ENCODE measurements around the gene AHCY. TPM values are rescaled to one million over a fixed set of nuclear protein-coding genes. Genes with fewer than 3 reads are reported as not detected.
"Not testable (repeated sequence)": the region's sequence is repeated elsewhere in the genome, so short reads cannot be mapped to it uniquely, and the experiment has no call there.

Gene AHCY
- total RNA-seq, 6 experiments from 2014 or later = 66.5 to 142 (median 111) TPM

DNA sequence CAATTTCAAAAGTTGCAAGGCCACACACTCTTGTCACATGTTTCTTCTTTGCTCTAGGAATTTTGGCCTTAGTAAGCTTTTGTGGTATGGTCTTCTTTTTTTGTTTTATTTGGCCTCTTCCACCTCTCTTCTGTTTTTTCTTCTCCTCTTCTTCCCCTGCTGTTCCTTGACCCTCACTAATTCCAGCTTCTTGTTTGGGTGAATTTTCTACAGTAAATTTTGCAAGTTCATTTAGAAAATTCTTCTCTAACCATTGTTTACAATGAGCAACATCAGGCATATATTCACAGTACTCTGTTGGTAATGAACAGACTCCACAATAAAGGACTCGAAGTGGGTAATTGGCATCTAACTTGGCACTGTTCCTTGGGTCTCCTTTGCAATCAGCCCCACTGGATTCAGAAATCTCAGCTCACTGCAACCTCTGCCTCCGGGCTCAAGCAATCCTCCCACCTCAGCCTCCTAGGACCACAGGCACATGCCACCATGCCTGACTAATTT lies 57.0 kb downstream of the AHCY start:
- DNase-seq (no peak), ATAC-seq (no peak)
- H3K27ac ChIP-seq = no peak overlapping the region
- intact Hi-C loops (cut with DNase I) = no loop called here
- H3K36me3 ChIP-seq = no peaks in the 10 kb centered on the region
- WGBS (ENCODE audit: insufficient coverage, low coverage, low lambda C conversion rate, missing lambda C conversion rate) = no CpG with 5 or more reads among the region's 2 CpGs
- no peaks in the 10 kb centered on the region for H3K27me3 ChIP-seq
- no peak for TF ChIP-seq POLR2A (IDR thresholded peaks at IDR 0.05)
- TF ChIP-seq, protein P1, sequence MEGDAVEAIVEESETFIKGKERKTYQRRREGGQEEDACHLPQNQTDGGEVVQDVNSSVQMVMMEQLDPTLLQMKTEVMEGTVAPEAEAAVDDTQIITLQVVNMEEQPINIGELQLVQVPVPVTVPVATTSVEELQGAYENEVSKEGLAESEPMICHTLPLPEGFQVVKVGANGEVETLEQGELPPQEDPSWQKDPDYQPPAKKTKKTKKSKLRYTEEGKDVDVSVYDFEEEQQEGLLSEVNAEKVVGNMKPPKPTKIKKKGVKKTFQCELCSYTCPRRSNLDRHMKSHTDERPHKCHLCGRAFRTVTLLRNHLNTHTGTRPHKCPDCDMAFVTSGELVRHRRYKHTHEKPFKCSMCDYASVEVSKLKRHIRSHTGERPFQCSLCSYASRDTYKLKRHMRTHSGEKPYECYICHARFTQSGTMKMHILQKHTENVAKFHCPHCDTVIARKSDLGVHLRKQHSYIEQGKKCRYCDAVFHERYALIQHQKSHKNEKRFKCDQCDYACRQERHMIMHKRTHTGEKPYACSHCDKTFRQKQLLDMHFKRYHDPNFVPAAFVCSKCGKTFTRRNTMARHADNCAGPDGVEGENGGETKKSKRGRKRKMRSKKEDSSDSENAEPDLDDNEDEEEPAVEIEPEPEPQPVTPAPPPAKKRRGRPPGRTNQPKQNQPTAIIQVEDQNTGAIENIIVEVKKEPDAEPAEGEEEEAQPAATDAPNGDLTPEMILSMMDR (IDR thresholded peaks at IDR 0.05) = no peak
- H3K4me3 ChIP-seq = no peak overlapping the region
- H3K4me1 ChIP-seq = no peaks in the 10 kb centered on the region
- no peaks in the 10 kb centered on the region for H3K9me3 ChIP-seq

DNA sequence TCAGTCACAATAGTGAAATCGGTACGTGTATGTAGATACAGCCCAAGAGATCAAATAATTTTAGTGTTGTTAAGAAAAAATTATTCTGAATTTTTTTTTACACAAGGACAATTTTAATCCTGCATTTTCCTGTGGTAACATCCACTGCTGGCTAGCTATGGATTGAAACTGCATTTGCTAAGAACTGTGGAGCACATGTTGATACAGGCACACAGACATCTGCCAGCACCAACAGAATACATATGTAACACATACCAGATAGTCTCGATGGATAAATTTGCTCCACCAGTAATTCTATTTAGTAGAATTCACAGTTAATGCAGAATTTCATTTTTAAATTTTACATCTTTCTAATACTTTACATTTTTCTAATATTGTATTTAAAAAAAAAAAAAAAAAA lies 59.8 kb downstream of the AHCY start:
- ATAC-seq (no peak), DNase-seq (no peak)
- H3K4me3 ChIP-seq = no peak overlapping the region
- no peaks in the 10 kb centered on the region for H3K27me3 ChIP-seq
- TF ChIP-seq, protein P1 (IDR thresholded peaks at IDR 0.05) = no peak
- TF ChIP-seq POLR2A (IDR thresholded peaks at IDR 0.05) = no peak
- H3K4me1 ChIP-seq = no peaks in the 10 kb centered on the region
- intact Hi-C loops (cut with DNase I) = no loop called here
- H3K9me3 ChIP-seq = no peaks in the 10 kb centered on the region
- WGBS (ENCODE audit: insufficient coverage, low coverage, low lambda C conversion rate, missing lambda C conversion rate) = 92% methylated on average over 3 of the region's 3 CpGs
- no peaks in the 10 kb centered on the region for H3K36me3 ChIP-seq
- no peak overlapping the region for H3K27ac ChIP-seq

DNA sequence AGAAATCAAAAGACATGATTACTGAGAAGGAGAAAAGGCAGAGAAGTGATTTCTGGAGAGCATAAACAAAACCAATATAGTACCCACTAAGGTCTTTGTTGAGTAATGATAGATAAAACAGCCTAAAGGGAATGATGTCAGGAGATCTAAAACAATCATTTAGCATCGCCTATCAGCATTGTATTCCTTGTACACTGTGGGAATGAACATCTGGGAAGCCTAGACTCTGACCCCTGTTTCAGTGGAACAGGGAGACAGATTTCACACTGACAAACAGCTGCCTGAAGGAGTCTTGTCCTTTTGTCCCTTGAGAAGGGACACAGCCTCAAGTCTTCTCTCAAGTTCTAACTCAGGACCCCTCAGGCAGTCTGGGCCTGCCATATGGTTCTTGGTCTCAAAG lies 60.3 kb downstream of the AHCY start:
- no peak overlapping the region for H3K27ac ChIP-seq
- no peak overlapping the region for H3K4me3 ChIP-seq
- ATAC-seq (no peak), DNase-seq (no peak)
- no peaks in the 10 kb centered on the region for H3K4me1 ChIP-seq
- no peaks in the 10 kb centered on the region for H3K27me3 ChIP-seq
- intact Hi-C loops (cut with DNase I) = no loop called here
- TF ChIP-seq, protein P1 (IDR thresholded peaks at IDR 0.05) = no peak
- no peak for TF ChIP-seq POLR2A (IDR thresholded peaks at IDR 0.05)
- no peaks in the 10 kb centered on the region for H3K36me3 ChIP-seq
- WGBS (ENCODE audit: insufficient coverage, low coverage, low lambda C conversion rate, missing lambda C conversion rate) = 88% methylated on average over 1 of the region's 1 CpG
- H3K9me3 ChIP-seq = no peaks in the 10 kb centered on the region

DNA sequence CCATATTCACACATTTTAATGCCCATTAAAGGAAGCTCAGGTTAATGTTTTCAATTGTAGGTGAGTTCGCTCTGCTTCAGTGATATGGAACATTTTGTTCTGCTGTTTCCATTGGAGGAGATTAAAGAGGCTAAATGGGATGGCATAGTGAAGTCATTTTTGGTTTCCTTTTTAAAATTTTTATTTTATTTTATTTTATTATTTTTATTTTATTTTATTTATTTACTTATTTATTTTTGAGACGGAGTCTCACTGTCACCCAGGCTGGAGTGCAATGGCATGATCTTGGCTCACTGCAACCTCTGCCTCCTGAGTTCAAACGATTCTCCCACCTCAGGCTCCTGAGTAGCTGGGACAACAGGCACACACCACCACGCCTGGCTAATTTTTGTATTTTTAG lies 61.1 kb downstream of the AHCY start:
- H3K27ac ChIP-seq; H3K4me1 ChIP-seq; intact Hi-C loops (cut with DNase I); H3K27me3 ChIP-seq; DNase-seq; ATAC-seq; H3K36me3 ChIP-seq; H3K9me3 ChIP-seq; H3K4me3 ChIP-seq: not testable (repeated sequence)
- whole genome bisulfite sequencing (ENCODE audit: insufficient coverage, low coverage, low lambda C conversion rate, missing lambda C conversion rate) = 79% methylated on average over 4 of the region's 4 CpGs

DNA sequence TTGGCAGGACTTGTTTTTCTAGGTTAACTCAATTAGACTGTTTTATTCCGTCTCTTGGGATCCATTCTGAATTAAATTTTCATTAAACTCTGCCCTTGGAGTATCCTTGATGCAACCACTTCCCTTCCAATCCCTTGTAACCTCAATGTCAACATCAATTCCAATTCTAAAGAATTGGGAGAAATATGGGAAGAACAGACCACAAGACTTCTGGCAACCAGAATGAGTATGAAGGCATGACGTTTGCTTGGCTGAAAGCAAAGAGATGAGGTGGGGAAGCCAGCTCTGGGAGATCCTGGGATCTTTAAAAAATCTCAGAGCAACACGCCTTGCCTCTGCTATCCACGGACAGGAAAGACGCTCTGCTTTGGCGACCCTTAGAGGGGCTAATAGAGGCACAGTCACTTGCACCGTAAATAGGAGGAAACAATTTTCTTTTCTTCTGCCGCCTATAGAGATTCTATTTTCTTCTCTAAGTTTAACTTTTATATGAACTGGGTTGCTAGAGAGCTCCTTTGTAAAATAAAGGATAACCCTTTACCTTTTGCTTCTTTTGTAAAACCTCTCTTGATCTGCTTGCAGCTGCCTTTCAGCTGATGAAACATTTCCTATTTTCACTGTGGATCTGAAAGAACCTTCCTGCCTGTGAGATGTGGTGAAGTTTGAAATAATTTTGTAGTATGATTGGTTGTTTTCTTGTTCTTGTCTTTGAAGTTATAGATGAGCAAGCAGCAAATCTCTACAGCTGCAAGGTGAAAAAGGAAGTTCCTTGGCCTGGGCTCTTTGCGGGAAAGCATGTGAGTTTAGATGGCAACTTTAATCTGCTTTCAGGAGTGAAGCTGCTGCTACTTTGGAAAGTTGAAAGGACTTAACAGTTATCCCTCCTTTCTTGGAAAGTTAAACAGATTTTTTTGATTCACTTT lies 62.2 kb downstream of the AHCY start, which contains the start of gene ASIP:
Gene ASIP, plus strand, starts transcription at position 731 of the 923 bp plus-strand sequence. CDS start 18,952 bp downstream, outside the sequence.
- Histone ChIP-seq H3K27ac (no peak within 1 kb of the TSS), H3K36me3 (no peaks in the 10 kb centered on the region), H3K9me3 (no peaks in the 10 kb centered on the region), H3K27me3 (no peaks in the 10 kb centered on the region), H3K4me3 (no peak within 1 kb of the TSS), H3K4me1 (no peaks in the 10 kb centered on the region)
- WGBS (ENCODE audit: insufficient coverage, low coverage, low lambda C conversion rate, missing lambda C conversion rate) = 66% methylated on average over 8 of the region's 9 CpGs
- no peak for ATAC-seq
- DNase-seq = no peak
- intact Hi-C loops (cut with DNase I) = no loop called here
- no peak for TF ChIP-seq POLR2A (IDR thresholded peaks at IDR 0.05)
- TF ChIP-seq, protein P1 (IDR thresholded peaks at IDR 0.05) = no peak
